ENCODE data around the gene SNW1.
"Not testable (repeated sequence)": the region's sequence is repeated elsewhere in the genome, so short reads cannot be mapped to it uniquely, and the experiment has no call there.

SNW1 gene

DNA sequence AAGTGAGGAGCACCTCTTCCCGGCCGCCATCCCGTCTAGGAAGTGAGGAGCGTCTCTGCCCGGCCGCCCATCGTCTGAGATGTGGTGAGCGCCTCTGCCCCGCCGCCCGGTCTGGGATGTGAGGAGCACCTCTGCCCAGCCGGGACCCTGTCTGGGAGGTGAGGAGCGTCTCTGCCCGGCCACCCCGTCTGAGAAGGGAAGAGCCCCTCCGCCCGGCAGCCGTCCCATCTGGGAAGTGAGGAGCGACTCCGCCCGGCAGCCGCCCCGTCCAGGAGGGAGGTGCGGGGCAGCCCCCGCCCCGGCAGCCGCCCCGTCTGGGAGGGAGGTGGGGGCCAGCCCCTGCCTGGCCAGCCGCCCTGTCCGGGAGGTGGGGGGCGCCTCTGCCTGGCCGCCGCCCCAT, 13.5 kb downstream of the SNW1 start:
- not testable (repeated sequence) for DNase-seq

DNA sequence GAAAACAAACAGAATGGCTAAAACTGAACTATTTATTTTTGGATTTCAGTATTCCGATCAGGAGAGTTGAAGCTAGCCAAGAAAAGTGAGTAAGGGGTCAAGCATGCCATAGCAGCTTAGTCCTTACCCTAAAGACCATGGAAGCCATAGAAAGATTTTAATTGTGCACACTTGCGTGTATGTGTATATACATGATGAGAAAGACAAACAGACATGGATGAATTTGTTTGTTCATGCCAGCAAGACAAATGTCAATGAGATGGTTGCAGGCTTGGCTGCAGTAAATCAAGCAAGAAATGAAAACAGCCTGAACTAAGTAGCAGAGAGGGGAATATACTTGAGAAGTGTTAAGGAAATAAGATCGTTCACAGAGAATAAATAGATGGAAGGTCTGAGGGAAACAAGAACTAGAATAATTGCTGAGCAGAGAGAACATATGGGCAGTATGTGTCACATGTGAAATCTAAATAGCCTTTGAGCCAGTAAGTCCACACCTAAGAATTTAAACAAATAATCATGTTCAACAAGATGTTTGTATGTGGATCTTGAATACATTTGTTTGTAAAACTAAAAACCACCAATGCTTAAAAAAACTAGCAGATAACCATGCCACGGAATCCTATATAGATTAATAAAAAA, 14.8 kb downstream of the SNW1 start:
- DNase-seq, result no peak

DNA sequence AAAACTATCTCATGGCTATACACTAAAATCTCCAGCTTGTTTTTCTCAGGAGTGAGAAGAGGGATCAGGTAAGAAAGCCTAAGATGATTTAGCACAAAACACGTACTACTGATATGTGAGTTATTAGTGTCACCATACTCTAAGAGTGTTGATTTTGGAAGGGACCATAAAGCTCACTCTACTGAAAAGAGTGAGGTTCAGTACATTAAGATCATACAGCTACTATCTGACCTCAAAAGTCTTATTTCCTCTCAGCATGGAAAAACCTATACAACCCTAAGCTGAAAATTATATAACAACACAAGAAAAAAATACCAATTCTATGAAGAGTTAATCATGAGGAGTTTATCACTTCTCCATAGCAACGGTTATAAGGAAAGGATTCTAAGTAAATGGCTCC, 19.5 kb downstream of the SNW1 start:
- no peak for DNase-seq

- DNase-seq, result no peak
These were observed 22.3 kb downstream of the SNW1 start for GRCh38 chr14:77738559-77739250.

DNA sequence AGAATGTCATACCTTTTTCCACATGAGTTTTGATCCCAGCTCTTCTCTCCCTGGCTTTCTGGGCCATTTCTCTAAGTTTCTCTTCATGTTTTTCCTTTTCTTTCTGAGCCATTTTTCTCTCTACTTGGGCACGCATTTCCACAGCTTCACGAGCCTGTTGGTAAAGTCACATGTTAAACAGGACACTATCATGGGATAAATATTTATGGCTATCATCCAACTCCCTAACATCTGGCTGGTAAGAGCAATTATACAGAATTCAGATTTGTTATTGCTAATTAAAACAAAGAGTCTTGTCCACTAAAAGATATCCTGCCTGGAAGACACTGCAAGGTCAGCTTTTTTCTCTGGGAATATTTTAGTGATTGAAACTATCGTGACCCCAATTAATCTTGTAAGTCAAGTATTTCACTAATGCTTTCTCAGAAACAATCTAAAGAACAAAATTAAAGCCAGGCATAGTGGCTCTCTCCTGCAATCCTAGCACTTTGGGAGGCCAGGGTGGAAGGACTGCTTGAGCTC, 29.9 kb downstream of the SNW1 start:
- DNase-seq, result no peak

GRCh38 chr14:77722301-77722700, 38.7 kb downstream of the SNW1 start:
- no peak for DNase-seq

- DNase-seq, result no peak
These were observed 39.5 kb downstream of the SNW1 start for GRCh38 chr14:77721437-77721836.

- no peak for DNase-seq
These were observed 43.2 kb downstream of the SNW1 start for GRCh38 chr14:77717608-77718305.

GRCh38 chr14:77714926-77715325, 46.0 kb downstream of the SNW1 start:
- no peak for DNase-seq

- no peak for DNase-seq
These were observed 50.6 kb downstream of the SNW1 start for GRCh38 chr14:77710364-77710763.

GRCh38 chr14:77709412-77709811, 51.5 kb downstream of the SNW1 start:
- no peak for DNase-seq

DNA sequence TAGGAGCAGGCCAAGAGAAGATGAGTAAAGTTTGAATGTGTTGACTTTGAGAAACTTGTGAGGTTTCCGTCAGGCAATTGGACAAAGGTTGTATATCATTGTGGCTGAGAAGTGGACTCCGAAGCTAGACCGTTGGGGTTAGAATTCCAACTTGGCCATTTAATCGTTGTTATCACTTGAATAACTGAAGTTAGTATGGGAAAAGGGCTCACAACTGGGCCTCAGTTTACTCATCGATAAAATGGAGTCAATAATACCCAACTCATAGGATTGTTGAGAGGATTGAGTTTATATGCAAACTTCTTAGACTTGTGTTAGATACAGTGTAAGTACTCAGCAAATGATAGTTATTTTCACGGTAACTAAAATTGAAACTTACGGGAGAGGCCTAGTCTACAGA, 52.2 kb downstream of the SNW1 start:
- DNase-seq, result no peak

DNA sequence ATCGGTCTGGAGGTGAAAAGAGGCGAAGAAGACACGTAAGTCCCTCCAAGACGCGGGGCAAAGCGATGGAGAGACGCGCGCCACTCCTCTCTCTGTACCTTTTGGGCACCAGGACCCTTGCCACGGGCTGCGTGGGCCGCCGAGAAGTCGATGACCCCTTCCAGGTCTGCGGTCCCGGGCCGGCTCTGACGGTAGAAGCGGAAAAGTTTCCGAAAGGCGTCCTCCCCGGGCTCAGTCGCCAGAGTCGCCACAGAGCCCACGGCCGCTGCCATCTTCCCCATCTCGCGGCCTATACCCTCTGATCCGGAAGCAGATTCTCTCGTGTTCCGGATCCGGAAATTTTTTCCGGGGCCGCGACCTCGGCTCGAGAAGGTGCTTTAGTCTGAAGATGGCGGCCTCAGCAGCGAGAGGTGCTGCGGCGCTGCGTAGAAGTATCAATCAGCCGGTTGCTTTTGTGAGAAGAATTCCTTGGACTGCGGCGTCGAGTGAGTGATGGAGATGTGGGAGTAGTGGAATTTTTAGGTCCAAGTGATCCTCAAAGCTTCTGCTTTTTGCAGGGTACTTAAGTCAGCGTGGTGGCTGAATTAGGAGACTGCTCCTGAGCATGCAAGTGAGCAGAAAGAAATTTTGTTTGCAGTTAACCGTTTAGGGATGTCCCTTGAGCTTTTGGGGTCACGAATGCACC, 53.1 kb downstream of the SNW1 start, which contains the start of the genes ALKBH1 and SLIRP:
ALKBH1 (minus strand) TSS at position 300 of the 685 bp plus-strand sequence; CDS start at position 281, 19 bp downstream.
SLIRP (plus strand) TSS at position 380 of the 685 bp plus-strand sequence; CDS start at position 389, 9 bp downstream.
- DNase-seq, result peak; percentile 85 to 94

DNA sequence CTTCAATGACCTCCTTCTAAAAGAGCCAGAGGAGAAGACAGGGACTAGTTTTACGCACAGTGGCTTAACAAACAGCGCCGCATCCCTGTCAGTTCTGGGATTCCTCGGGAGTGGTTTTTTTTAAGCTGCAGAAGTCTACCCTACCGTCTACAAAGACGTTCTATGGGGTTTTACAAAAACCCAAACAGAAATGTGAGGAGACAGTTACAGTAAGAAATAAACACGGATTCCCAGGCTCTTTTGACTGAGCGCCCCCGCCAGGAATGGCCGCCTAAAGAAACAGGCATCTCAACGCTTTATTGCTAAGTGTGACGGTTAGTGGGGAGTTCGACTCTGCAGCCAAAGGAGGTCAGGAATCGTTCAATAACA, 53.6 kb downstream of the SNW1 start:
- peak; percentile 44 to 54 for DNase-seq

DNA sequence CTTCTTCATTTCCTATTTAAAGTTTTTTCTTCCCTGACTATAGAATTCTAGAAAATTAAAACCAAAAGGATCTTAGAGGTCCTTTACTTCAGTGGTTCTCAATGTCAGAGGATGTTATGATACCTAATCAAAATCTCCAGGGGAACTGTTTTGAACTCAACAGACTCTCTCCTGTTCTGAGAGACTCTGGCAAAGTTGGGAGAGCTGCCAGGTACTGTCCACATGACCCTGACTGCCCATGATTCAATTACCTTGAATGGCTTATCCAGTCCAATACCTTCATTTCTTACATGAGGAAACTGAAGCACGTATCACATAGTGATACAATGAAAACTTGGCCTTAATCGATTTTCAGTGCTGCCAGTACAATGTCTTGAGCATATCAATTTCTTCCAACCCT, 69.7 kb downstream of the SNW1 start:
- DNase-seq, result no peak

DNA sequence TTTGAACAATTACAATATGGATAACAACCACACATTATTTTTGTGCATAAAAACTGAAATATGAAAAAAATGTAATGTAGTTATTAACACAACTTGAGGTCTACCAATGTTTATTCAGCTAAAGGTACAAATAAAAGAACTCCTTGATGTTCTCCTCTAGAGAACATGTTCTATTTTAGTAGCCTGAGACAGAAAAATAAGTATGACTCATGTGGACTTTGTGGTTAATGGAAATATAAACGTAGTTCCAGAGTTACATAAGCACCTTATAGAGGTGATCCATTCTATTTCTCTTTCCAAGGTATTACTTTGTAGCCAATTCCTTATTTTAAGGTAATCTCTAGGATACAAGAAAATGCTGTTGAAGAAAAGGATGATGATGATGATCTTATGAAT, 78.8 kb downstream of the SNW1 start:
- no peak for DNase-seq

GRCh38 chr14:77681196-77682157, 79.5 kb downstream of the SNW1 start:
- no peak for DNase-seq

- DNase-seq, result no peak
These were observed 86.0 kb downstream of the SNW1 start for GRCh38 chr14:77674931-77675330.

- no peak for DNase-seq
These were observed 87.8 kb downstream of the SNW1 start for GRCh38 chr14:77673193-77673592.

Measured in NCI-H524 (cell line).